ENCODE data around the gene PCDHGB3.
"Not testable (repeated sequence)": the region's sequence is repeated elsewhere in the genome, so short reads cannot be mapped to it uniquely, and the experiment has no call there.

Gene PCDHGB3

GRCh38 chr5:141389153-141390042 is 19.4 kb downstream of the PCDHGB3 start:
- CTCF ChIA-PET: interaction anchor here (1.2 to 2.4 kb wide), 2 partner anchors 23 to 41 kb away, joined by 4 to 8 read pairs; partner anchors contain the start of genes PCDHGA10 and PCDHGA12
- Mint-ChIP-seq H3K4me1 (no peaks in the 10 kb centered on the region), H3K27me3 (peaks cover 53% of the 10 kb centered on the region), H3K27ac (no peak overlapping the region), H3K36me3 (peaks cover 11% of the 10 kb centered on the region), H3K4me3 (peak overlapping the region; percentile 1), H3K9me3 (peaks cover 30% of the 10 kb centered on the region)
- no peak for DNase-seq

- peaks cover 11% of the 10 kb centered on the region for H3K36me3 Mint-ChIP-seq
- DNase-seq: no peak
- CTCF ChIA-PET: interaction anchor here (2.1 kb wide), 1 partner anchor 28 kb away, joined by 6 read pairs; the partner anchor contains the start of gene PCDHGA11
- H3K9me3 Mint-ChIP-seq: peaks cover 38% of the 10 kb centered on the region
- no peaks in the 10 kb centered on the region for H3K4me1 Mint-ChIP-seq
- H3K27ac Mint-ChIP-seq: no peak within 1 kb of the TSS
- peaks cover 55% of the 10 kb centered on the region for H3K27me3 Mint-ChIP-seq
- no peak within 1 kb of the TSS for H3K4me3 Mint-ChIP-seq
Observed at GRCh38 chr5:141392429-141393198, 22.6 kb downstream of the PCDHGB3 start, which contains the start of gene PCDHGA8. TSS of gene PCDHGA8 (plus strand) at chr5:141392633. CDS start at chr5:141392814, 181 bp downstream.

- DNase-seq: no peak
- CTCF ChIA-PET: no interaction called here
- Mint-ChIP-seq H3K27me3 (peaks cover 55% of the 10 kb centered on the region), H3K4me1 (no peaks in the 10 kb centered on the region), H3K9me3 (peaks cover 38% of the 10 kb centered on the region), H3K36me3 (peaks cover 11% of the 10 kb centered on the region), H3K27ac (no peak overlapping the region), H3K4me3 (no peak overlapping the region)
Observed at GRCh38 chr5:141393267-141393666, 23.2 kb downstream of the PCDHGB3 start.

- CTCF ChIA-PET: interaction anchor here (0.9 to 1.7 kb wide), 2 partner anchors 22 to 26 kb away, joined by 3 to 6 read pairs; partner anchors contain the start of gene PCDHGA11
- peaks cover 56% of the 10 kb centered on the region for H3K27me3 Mint-ChIP-seq
Observed at GRCh38 chr5:141394401-141395187, 24.6 kb downstream of the PCDHGB3 start.

GRCh38 chr5:141397756-141398551 is 27.9 kb downstream of the PCDHGB3 start, which contains the start of gene PCDHGB5:
TSS of gene PCDHGB5 (plus strand) at chr5:141397947. CDS start at chr5:141398128, 181 bp downstream.
- peaks cover 61% of the 10 kb centered on the region for H3K27me3 Mint-ChIP-seq
- peak within 1 kb of the TSS; percentile 56 for H3K4me3 Mint-ChIP-seq
- H3K36me3 Mint-ChIP-seq: peaks cover 13% of the 10 kb centered on the region
- not testable (repeated sequence) for H3K27ac Mint-ChIP-seq, H3K4me1 Mint-ChIP-seq
- CTCF ChIA-PET: interaction anchor here (0.6 to 2.9 kb wide), 8 partner anchors 9 to 557 kb away, joined by 3 to 12 read pairs (median 4); partner anchors contain the start of genes PCDHGA10, PCDHGA11 and PCDHGB3
- peaks cover 33% of the 10 kb centered on the region for H3K9me3 Mint-ChIP-seq
- peak; percentile 57 for DNase-seq

More at GRCh38 chr5:141394401-141395187, 24.6 kb downstream of the PCDHGB3 start:
- not testable (repeated sequence) for H3K27ac Mint-ChIP-seq, DNase-seq, H3K4me3 Mint-ChIP-seq, H3K4me1 Mint-ChIP-seq
- Mint-ChIP-seq H3K9me3 (peaks cover 37% of the 10 kb centered on the region), H3K36me3 (peaks cover 11% of the 10 kb centered on the region)

GRCh38 chr5:141398608-141399007 is 28.6 kb downstream of the PCDHGB3 start:
- Mint-ChIP-seq H3K9me3 (peaks cover 32% of the 10 kb centered on the region), H3K27ac (no peak overlapping the region), H3K4me3 (no peak overlapping the region)

GRCh38 chr5:141399555-141400258 is 29.7 kb downstream of the PCDHGB3 start:
- Mint-ChIP-seq H3K9me3 (peaks cover 28% of the 10 kb centered on the region), H3K4me1 (peaks cover 3% of the 10 kb centered on the region), H3K36me3 (peaks cover 8% of the 10 kb centered on the region), H3K4me3 (no peak overlapping the region), H3K27ac (peak overlapping the region; percentile 71), H3K27me3 (peaks cover 61% of the 10 kb centered on the region)
- no peak for DNase-seq
- CTCF ChIA-PET: interaction anchor here (1.0 to 1.6 kb wide), 4 partner anchors 22 to 114 kb away, joined by 3 to 7 read pairs (median 5); partner anchors contain the start of gene PCDHGB3

More at GRCh38 chr5:141398608-141399007, 28.6 kb downstream of the PCDHGB3 start:
- Mint-ChIP-seq H3K4me1 (peaks cover 3% of the 10 kb centered on the region), H3K36me3 (peaks cover 10% of the 10 kb centered on the region), H3K27me3 (peaks cover 61% of the 10 kb centered on the region)
- CTCF ChIA-PET: interaction anchor here (0.9 to 1.7 kb wide), 2 partner anchors 22 to 557 kb away, joined by 3 to 5 read pairs; partner anchors contain the start of gene PCDHGA11
- no peak for DNase-seq

GRCh38 chr5:141402553-141403243 is 32.7 kb downstream of the PCDHGB3 start, which contains the start of gene PCDHGA9:
TSS of gene PCDHGA9 (plus strand) at chr5:141402778. CDS start at chr5:141402953, 175 bp downstream.
- H3K4me3 Mint-ChIP-seq: no peak within 1 kb of the TSS
- H3K9me3 Mint-ChIP-seq: peaks cover 21% of the 10 kb centered on the region
- peaks cover 60% of the 10 kb centered on the region for H3K27me3 Mint-ChIP-seq
- peaks cover 10% of the 10 kb centered on the region for H3K36me3 Mint-ChIP-seq
- peaks cover 3% of the 10 kb centered on the region for H3K4me1 Mint-ChIP-seq
- CTCF ChIA-PET: interaction anchor here (1.0 to 1.4 kb wide), 5 partner anchors 11 to 110 kb away, joined by 3 to 5 read pairs (median 4); partner anchors contain the start of genes PCDHGA12, PCDHGA3 and PCDHGB7
- no peak within 1 kb of the TSS for H3K27ac Mint-ChIP-seq
- DNase-seq: peak; percentile 46

GRCh38 chr5:141403387-141403786 is 33.3 kb downstream of the PCDHGB3 start:
- H3K4me3 Mint-ChIP-seq: no peak overlapping the region
- no peak for DNase-seq
- CTCF ChIA-PET: interaction anchor here (1.0 to 1.4 kb wide), 5 partner anchors 10 to 109 kb away, joined by 3 to 5 read pairs (median 4); partner anchors contain the start of genes PCDHGA12, PCDHGA3 and PCDHGB7
- H3K4me1 Mint-ChIP-seq: peaks cover 5% of the 10 kb centered on the region
- H3K9me3 Mint-ChIP-seq: peaks cover 23% of the 10 kb centered on the region
- no peak overlapping the region for H3K27ac Mint-ChIP-seq
- H3K27me3 Mint-ChIP-seq: peaks cover 64% of the 10 kb centered on the region
- H3K36me3 Mint-ChIP-seq: peaks cover 10% of the 10 kb centered on the region

- Mint-ChIP-seq H3K27ac (peak within 1 kb of the TSS; percentile 75), H3K36me3 (peaks cover 14% of the 10 kb centered on the region), H3K27me3 (peaks cover 66% of the 10 kb centered on the region), H3K4me3 (peak within 1 kb of the TSS; percentile 23), H3K9me3 (peaks cover 19% of the 10 kb centered on the region)
- not testable (repeated sequence) for H3K4me1 Mint-ChIP-seq
- CTCF ChIA-PET: interaction anchor here (0.6 to 1.8 kb wide), 7 partner anchors 10 to 156 kb away, joined by 3 to 5 read pairs (median 3); partner anchors contain the start of gene PCDHGA3
- DNase-seq: peak; percentile 56
Observed at GRCh38 chr5:141407790-141408505, 37.9 kb downstream of the PCDHGB3 start, which contains the start of gene PCDHGB6. TSS of gene PCDHGB6 (plus strand) at chr5:141408021. CDS start at chr5:141408203, 182 bp downstream.
